HFF-Myc (cell line): ENCODE data around the gene SETD2.

Experiments used
- DNase-seq: peaks from one replicate; pipeline ENCODE4 v3.0.0-alpha.2; 2011; ENCODE audit warnings: low read depth; ENCODE audit errors: extremely low read depth
- H3K4me3 ChIP-seq: replicated peaks from 2 replicates; pipeline ENCODE4 v1.5.1; 2011; ENCODE audit warnings: low read depth, mild to moderate bottlenecking, control low read depth, low read length
- TF ChIP-seq, protein P1 (sequence below): IDR thresholded peaks from 2 replicates; pipeline ENCODE4 v1.5.1; 2012; ENCODE audit warnings: mild to moderate bottlenecking, low read depth, low read length, control low read depth; ENCODE audit errors: missing control alignments

Gene SETD2

GRCh38 chr3:47016086-47016933 lies 147.6 kb downstream of the SETD2 start:
- TF ChIP-seq, protein P1, sequence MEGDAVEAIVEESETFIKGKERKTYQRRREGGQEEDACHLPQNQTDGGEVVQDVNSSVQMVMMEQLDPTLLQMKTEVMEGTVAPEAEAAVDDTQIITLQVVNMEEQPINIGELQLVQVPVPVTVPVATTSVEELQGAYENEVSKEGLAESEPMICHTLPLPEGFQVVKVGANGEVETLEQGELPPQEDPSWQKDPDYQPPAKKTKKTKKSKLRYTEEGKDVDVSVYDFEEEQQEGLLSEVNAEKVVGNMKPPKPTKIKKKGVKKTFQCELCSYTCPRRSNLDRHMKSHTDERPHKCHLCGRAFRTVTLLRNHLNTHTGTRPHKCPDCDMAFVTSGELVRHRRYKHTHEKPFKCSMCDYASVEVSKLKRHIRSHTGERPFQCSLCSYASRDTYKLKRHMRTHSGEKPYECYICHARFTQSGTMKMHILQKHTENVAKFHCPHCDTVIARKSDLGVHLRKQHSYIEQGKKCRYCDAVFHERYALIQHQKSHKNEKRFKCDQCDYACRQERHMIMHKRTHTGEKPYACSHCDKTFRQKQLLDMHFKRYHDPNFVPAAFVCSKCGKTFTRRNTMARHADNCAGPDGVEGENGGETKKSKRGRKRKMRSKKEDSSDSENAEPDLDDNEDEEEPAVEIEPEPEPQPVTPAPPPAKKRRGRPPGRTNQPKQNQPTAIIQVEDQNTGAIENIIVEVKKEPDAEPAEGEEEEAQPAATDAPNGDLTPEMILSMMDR: no peak
- no peak for DNase-seq
- H3K4me3 ChIP-seq: no peak overlapping the region

DNA sequence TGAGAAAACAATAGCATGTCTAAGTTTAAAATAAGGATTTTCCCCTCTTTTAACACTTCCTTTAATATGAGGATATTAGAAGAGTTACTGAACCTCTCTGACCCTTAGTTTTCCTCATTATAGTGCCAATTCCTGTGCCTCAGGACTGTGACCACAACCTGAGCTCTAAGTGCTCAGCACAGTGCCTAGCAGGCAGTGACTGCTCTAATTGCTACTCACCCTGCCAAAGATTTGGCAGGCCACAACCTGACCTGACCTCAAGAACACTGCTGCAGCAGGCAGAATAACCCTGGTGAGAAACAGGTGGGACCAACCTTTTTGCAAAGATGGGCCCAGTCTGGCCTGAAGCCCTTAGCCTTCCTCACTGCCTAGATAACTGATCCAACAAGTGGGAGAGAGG lies 148.8 kb downstream of the SETD2 start:
- TF ChIP-seq, protein P1: no peak
- DNase-seq: no peak
- no peak overlapping the region for H3K4me3 ChIP-seq

GRCh38 chr3:47014036-47014435 lies 149.9 kb downstream of the SETD2 start:
- TF ChIP-seq, protein P1: no peak
- no peak for DNase-seq
- no peak overlapping the region for H3K4me3 ChIP-seq

GRCh38 chr3:47013231-47013630 lies 150.7 kb downstream of the SETD2 start:
- H3K4me3 ChIP-seq: no peak overlapping the region
- DNase-seq: no peak
- TF ChIP-seq, protein P1: no peak

DNA sequence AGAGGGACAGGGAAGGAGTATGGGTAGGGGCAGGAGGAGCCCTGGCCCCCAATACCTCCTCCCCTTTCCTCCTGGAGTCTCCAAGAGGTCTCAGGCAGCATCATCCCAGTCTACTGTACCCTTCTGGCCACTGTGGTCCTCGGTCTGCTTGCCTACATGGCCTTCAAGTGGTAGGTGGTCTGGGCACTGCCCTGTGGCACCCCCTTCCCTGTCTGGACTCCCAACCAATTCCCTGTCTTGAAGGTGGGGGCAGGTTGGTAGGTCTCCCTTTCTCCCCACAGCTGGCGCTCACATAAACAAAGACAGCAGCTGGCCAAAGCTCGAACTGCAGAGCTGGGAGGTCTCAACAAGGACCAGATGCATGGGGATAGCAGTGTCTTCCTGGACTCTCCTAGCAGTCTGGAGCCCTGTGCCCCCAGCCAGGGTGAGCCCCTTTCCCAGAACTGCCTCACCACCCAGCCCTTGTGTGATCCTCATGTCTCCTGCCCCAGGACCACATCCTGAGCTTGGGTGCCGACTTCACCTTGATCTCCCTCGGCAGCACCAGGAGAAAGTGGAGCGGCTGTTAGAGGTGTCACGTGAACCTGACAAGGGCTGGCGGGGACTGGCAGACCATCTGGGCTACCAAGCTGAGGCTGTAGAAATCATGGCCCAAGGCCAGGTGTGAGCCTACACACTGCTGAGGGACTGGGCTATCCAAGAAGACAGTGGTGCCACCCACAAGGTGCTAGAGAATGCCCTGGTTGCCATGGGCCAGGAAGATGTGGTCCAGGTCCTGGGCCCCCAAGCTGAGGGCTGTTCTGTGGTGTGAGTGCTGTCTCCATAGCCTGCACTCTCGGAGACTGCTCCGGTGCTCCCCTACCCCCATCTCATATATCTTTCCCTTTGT lies 151.3 kb downstream of the SETD2 start:
- TF ChIP-seq, protein P1: no peak
- DNase-seq: no peak
- no peak overlapping the region for H3K4me3 ChIP-seq

GRCh38 chr3:47011371-47011770 lies 152.5 kb downstream of the SETD2 start:
- no peak for DNase-seq
- H3K4me3 ChIP-seq: no peak overlapping the region
- TF ChIP-seq, protein P1: no peak
